Mucosa of stomach (tissue), 1 donor: ENCODE measurements around the gene NUP42.

Experiments
- H3K27me3 ChIP-seq: one replicate; pipeline ENCODE4 v1.7.0; 2013; ENCODE audit warnings: mild to moderate bottlenecking, low read length; ENCODE audit not compliant: control insufficient read depth, insufficient read depth
- H3K36me3 ChIP-seq: one replicate; pipeline ENCODE4 v1.7.0; 2013; ENCODE audit warnings: low read length; ENCODE audit not compliant: control insufficient read depth, insufficient read depth
- H3K4me1 ChIP-seq: one replicate; pipeline ENCODE4 v1.7.0; 2013; ENCODE audit warnings: mild to moderate bottlenecking, low read length; ENCODE audit not compliant: control insufficient read depth, insufficient read depth
- H3K4me3 ChIP-seq: one replicate; pipeline ENCODE4 v1.7.0; 2013; ENCODE audit warnings: low read length
- H3K9ac ChIP-seq: one replicate; pipeline ENCODE4 v1.7.0; 2013; ENCODE audit warnings: mild to moderate bottlenecking, low read length, moderate library complexity
- H3K9me3 ChIP-seq: one replicate; pipeline ENCODE4 v1.7.0; 2013; ENCODE audit warnings: mild to moderate bottlenecking, low read length, moderate library complexity; ENCODE audit not compliant: control insufficient read depth
- donor health status: Pancreatic carcinoma.

The NUP42 gene

GRCh38 chr7:23205909-23206767 lies 24.3 kb downstream of the NUP42 start:
- peak overlapping the region; percentile 31 for H3K9ac ChIP-seq
- peaks cover 12% of the 10 kb centered on the region for H3K27me3 ChIP-seq

DNA sequence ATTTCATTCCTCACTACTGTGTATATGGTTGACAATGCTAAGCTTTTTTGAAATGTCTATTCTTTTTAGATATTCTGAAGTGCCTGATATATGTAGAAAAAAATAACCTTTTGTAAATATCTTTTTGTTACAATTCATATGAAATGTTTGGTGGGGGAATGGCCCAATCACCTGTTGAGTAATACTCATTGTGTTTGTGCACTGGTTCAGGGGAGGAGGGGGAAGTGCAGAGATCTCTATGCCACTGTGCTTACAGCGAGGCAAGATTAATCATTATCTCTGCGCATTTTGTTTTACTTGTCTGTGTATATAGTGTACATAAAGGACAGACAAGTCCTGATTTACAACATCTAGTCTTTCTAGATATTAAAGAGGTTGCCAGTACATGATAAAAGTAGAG lies 25.2 kb downstream of the NUP42 start:
- H3K9ac ChIP-seq: no peak overlapping the region
- no peaks in the 10 kb centered on the region for H3K9me3 ChIP-seq
- H3K27me3 ChIP-seq: peaks cover 12% of the 10 kb centered on the region
- no peaks in the 10 kb centered on the region for H3K4me1 ChIP-seq
- no peak overlapping the region for H3K4me3 ChIP-seq
- no peaks in the 10 kb centered on the region for H3K36me3 ChIP-seq

More at GRCh38 chr7:23205909-23206767, 24.3 kb downstream of the NUP42 start:
- Histone ChIP-seq H3K9me3 (no peaks in the 10 kb centered on the region), H3K36me3 (no peaks in the 10 kb centered on the region), H3K4me1 (no peaks in the 10 kb centered on the region), H3K4me3 (no peak overlapping the region)

DNA sequence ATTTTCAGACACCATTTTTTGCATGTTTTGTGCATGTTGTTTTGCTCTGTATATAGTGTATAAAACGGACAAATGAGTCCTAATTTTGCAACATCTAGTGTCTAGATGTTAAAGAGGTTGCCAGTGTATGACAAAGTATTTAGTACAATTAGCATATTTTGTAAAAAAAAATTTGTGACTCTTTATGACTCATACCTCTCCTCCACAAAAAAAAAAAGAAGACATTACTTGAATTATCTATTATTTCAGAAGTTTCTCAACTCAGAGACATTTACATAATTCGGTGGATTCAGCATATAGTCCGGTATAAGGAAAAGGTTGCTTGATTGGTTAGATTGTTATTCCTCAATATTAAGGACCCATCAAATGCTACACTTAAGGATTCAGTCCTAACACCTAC lies 26.0 kb downstream of the NUP42 start:
- no peaks in the 10 kb centered on the region for H3K36me3 ChIP-seq
- H3K9ac ChIP-seq: no peak overlapping the region
- H3K27me3 ChIP-seq: peaks cover 12% of the 10 kb centered on the region
- H3K4me3 ChIP-seq: no peak overlapping the region
- no peaks in the 10 kb centered on the region for H3K9me3 ChIP-seq
- H3K4me1 ChIP-seq: no peaks in the 10 kb centered on the region

DNA sequence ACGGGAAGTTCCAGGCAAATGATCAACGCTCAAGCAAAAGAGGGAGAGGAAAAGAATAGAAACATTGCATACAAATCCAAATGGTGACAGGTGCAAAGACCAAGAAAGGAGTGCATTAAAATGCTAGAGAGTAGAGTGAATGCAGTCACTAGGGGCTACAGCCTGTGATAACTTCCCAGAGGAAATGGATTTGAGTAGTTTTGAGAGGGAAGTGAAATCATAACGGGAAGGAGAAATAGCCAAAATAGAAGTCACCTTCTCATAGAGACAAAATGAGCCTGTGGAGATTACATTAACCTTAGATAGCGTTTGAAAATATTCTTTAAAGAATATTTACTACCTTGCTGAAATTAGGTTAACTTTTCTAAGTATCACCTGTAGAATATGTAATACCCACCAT lies 26.5 kb downstream of the NUP42 start:
- Histone ChIP-seq H3K27me3 (peaks cover 12% of the 10 kb centered on the region), H3K9me3 (no peaks in the 10 kb centered on the region), H3K36me3 (no peaks in the 10 kb centered on the region), H3K4me1 (no peaks in the 10 kb centered on the region), H3K9ac (no peak overlapping the region), H3K4me3 (no peak overlapping the region)

DNA sequence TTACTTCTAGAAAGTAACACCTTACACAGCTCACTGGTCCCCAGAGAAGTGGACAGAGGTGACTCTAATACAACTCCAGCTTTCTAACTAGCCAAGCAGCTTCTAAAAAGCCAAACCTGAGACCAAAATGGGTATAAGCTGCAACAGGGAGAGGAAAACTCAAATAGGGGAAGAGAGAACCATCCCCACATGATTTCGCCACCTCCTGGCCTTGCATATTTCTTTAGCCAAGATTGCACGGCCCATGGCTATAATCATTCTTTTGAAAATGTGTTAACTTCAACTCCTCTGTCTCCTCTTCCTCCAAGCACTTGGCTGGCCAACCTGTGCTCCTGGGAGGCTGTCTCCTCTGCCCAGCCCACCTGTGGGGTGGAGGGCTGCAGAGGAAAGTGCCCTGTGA lies 28.7 kb downstream of the NUP42 start:
- Histone ChIP-seq H3K4me3 (no peak overlapping the region), H3K27me3 (peaks cover 12% of the 10 kb centered on the region), H3K9ac (no peak overlapping the region), H3K36me3 (no peaks in the 10 kb centered on the region), H3K4me1 (no peaks in the 10 kb centered on the region), H3K9me3 (no peaks in the 10 kb centered on the region)

GRCh38 chr7:23211589-23211988 lies 29.7 kb downstream of the NUP42 start:
- no peak overlapping the region for H3K4me3 ChIP-seq
- no peaks in the 10 kb centered on the region for H3K4me1 ChIP-seq
- no peaks in the 10 kb centered on the region for H3K9me3 ChIP-seq
- no peaks in the 10 kb centered on the region for H3K36me3 ChIP-seq
- H3K27me3 ChIP-seq: peaks cover 4% of the 10 kb centered on the region
- no peak overlapping the region for H3K9ac ChIP-seq

DNA sequence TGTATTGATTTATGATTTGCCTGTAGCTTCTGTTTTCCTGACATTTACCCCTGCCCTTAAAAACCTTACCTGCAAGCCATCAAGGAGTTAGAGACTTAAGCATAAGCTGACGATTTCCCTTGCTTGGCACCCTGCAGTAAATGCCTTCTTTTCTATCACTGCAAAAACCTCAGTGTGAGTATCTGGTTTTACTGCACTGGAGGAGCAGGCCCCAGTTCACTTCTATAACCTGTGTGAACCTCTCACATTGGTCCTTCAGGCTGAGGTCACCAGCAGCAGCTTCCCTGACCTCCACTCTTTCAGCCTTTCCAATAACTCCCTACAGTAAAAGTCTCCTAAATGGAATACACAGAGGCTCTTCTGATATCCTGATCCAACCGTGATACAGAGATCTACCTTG lies 30.5 kb downstream of the NUP42 start:
- Histone ChIP-seq H3K27me3 (no peaks in the 10 kb centered on the region), H3K4me3 (no peak overlapping the region), H3K36me3 (no peaks in the 10 kb centered on the region), H3K4me1 (no peaks in the 10 kb centered on the region), H3K9ac (no peak overlapping the region), H3K9me3 (no peaks in the 10 kb centered on the region)

- Histone ChIP-seq H3K36me3 (no peaks in the 10 kb centered on the region), H3K27me3 (no peaks in the 10 kb centered on the region), H3K4me3 (no peak overlapping the region), H3K4me1 (no peaks in the 10 kb centered on the region), H3K9me3 (no peaks in the 10 kb centered on the region), H3K9ac (no peak overlapping the region)
Measured at GRCh38 chr7:23212841-23213240, 31.0 kb downstream of the NUP42 start.

GRCh38 chr7:23213755-23214154 lies 31.9 kb downstream of the NUP42 start:
- Histone ChIP-seq H3K27me3 (no peaks in the 10 kb centered on the region), H3K9ac (no peak overlapping the region), H3K4me1 (no peaks in the 10 kb centered on the region), H3K4me3 (no peak overlapping the region), H3K9me3 (no peaks in the 10 kb centered on the region), H3K36me3 (no peaks in the 10 kb centered on the region)

GRCh38 chr7:23214423-23214822 lies 32.6 kb downstream of the NUP42 start:
- H3K4me3 ChIP-seq: no peak overlapping the region
- no peaks in the 10 kb centered on the region for H3K4me1 ChIP-seq
- H3K9me3 ChIP-seq: no peaks in the 10 kb centered on the region
- no peaks in the 10 kb centered on the region for H3K27me3 ChIP-seq
- H3K36me3 ChIP-seq: no peaks in the 10 kb centered on the region
- H3K9ac ChIP-seq: no peak overlapping the region

DNA sequence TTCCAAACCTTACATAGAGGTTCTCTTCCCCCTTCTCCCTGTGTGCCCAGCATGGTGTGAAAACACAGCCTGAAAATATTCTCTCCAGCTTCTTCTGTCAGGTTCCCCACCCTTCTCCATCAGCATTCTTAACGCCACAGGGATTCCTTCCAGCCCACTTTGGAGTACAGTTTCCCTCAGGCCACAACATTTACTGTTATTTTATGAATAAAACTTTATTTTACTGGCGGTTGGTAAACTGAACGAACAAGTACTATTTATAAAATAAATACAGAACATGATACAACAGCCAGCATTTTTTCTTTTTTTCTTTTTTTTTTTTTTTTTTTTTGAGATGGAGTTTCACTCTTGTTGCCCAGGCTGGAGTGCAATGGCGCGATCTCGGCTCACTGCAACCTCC lies 33.1 kb downstream of the NUP42 start:
- H3K9me3 ChIP-seq: no peaks in the 10 kb centered on the region
- H3K4me1 ChIP-seq: no peaks in the 10 kb centered on the region
- H3K27me3 ChIP-seq: no peaks in the 10 kb centered on the region
- H3K36me3 ChIP-seq: no peaks in the 10 kb centered on the region
- H3K4me3 ChIP-seq: no peak overlapping the region
- H3K9ac ChIP-seq: no peak overlapping the region

- Histone ChIP-seq H3K9me3 (no peaks in the 10 kb centered on the region), H3K36me3 (no peaks in the 10 kb centered on the region), H3K9ac (no peak overlapping the region), H3K4me3 (no peak overlapping the region), H3K4me1 (no peaks in the 10 kb centered on the region), H3K27me3 (no peaks in the 10 kb centered on the region)
Measured at GRCh38 chr7:23216021-23216420, 34.2 kb downstream of the NUP42 start.
